ENCODE measurements around the gene NCOA1. TPM values are rescaled to one million over a fixed set of nuclear protein-coding genes. Genes with fewer than 3 reads are reported as not detected.
A peak's percentile ranks its signal among the peaks of the same experiment; 100 is the strongest.

NCOA1 gene
- total RNA-seq, 2 experiments from 2014 or later, result 35.5 to 40.6 TPM

- no peak overlapping the region for H3K4me3 Mint-ChIP-seq
- intact Hi-C loops (cut with DNase I, micrococcal nuclease), result no loop called here
- no peaks in the 10 kb centered on the region for H3K27me3 Mint-ChIP-seq
- no peak for TF ChIP-seq CTCF (IDR thresholded peaks at IDR 0.05)
- Histone ChIP-seq H3K9me3 (ENCODE audit: control insufficient read depth in 1 of 2, insufficient read depth in 1 of 2, low read length in 2 of 2) (no peaks in the 10 kb centered on the region), H3K27ac (ENCODE audit: low read depth in 1 of 2, low read length in 2 of 2) (no peak overlapping the region), H3K36me3 (ENCODE audit: insufficient read depth, low read length) (peaks cover 17% of the 10 kb centered on the region), H3K4me1 (ENCODE audit: insufficient read depth, low read length) (no peaks in the 10 kb centered on the region), H3K27me3 (ENCODE audit: control insufficient read depth in 1 of 2, insufficient read depth in 2 of 2, low read length in 2 of 2) (no peaks in the 10 kb centered on the region), H3K4me3 (ENCODE audit: low read length) (no peak overlapping the region)
- peaks cover 56% of the 10 kb centered on the region for H3K36me3 Mint-ChIP-seq (ENCODE audit: low read depth)
- peaks cover 27% of the 10 kb centered on the region for H3K4me1 Mint-ChIP-seq (ENCODE audit: low read depth)
- DNase-seq (no peak), ATAC-seq (ENCODE audit: poor library complexity) (no peak)
- H3K9me3 Mint-ChIP-seq, result no peaks in the 10 kb centered on the region
- ChIA-PET POLR2A (no interaction called here), CTCF (interaction anchor here (1.2 kb wide), 1 partner anchor 9 kb away, joined by 3 read pairs; no protein-coding TSS in a partner anchor)
- no peak overlapping the region for H3K27ac Mint-ChIP-seq
These were observed 249.1 kb downstream of the NCOA1 start for GRCh38 chr2:24740142-24740541.

GRCh38 chr2:24742730-24743129, 251.7 kb downstream of the NCOA1 start:
- no peak overlapping the region for H3K27ac Mint-ChIP-seq

GRCh38 chr2:24743924-24744323, 252.9 kb downstream of the NCOA1 start:
- Histone ChIP-seq H3K4me1 (ENCODE audit: insufficient read depth, low read length) (no peaks in the 10 kb centered on the region), H3K27ac (ENCODE audit: low read depth in 1 of 2, low read length in 2 of 2) (no peak overlapping the region), H3K27me3 (ENCODE audit: control insufficient read depth in 1 of 2, insufficient read depth in 2 of 2, low read length in 2 of 2) (no peaks in the 10 kb centered on the region), H3K9me3 (ENCODE audit: control insufficient read depth in 1 of 2, insufficient read depth in 1 of 2, low read length in 2 of 2) (no peaks in the 10 kb centered on the region), H3K36me3 (ENCODE audit: insufficient read depth, low read length) (peaks cover 37% of the 10 kb centered on the region), H3K4me3 (ENCODE audit: low read length) (no peak overlapping the region)
- Mint-ChIP-seq H3K27me3 (no peaks in the 10 kb centered on the region), H3K4me1 (ENCODE audit: low read depth) (peaks cover 30% of the 10 kb centered on the region), H3K27ac (no peak overlapping the region), H3K4me3 (no peak overlapping the region), H3K9me3 (no peaks in the 10 kb centered on the region), H3K36me3 (ENCODE audit: low read depth) (peaks cover 72% of the 10 kb centered on the region)
- CTCF ChIA-PET, result no interaction called here
- TF ChIP-seq CTCF (IDR thresholded peaks at IDR 0.05), result no peak
- DNase-seq (peak in 2 of 14 experiments; percentile 6 to 39), ATAC-seq (ENCODE audit: poor library complexity) (no peak)
- POLR2A ChIA-PET, result no interaction called here
- intact Hi-C loops (cut with DNase I, micrococcal nuclease), result no loop called here

More at GRCh38 chr2:24742730-24743129, 251.7 kb downstream of the NCOA1 start:
- intact Hi-C loops (cut with DNase I, micrococcal nuclease), result no loop called here
- H3K27me3 ChIP-seq (ENCODE audit: control insufficient read depth in 1 of 2, insufficient read depth in 2 of 2, low read length in 2 of 2), result no peaks in the 10 kb centered on the region
- DNase-seq, result no peak
- H3K4me3 ChIP-seq (ENCODE audit: low read length), result no peak overlapping the region
- H3K36me3 ChIP-seq (ENCODE audit: insufficient read depth, low read length), result peaks cover 37% of the 10 kb centered on the region
- no peaks in the 10 kb centered on the region for H3K9me3 ChIP-seq (ENCODE audit: control insufficient read depth in 1 of 2, insufficient read depth in 1 of 2, low read length in 2 of 2)
- no peak overlapping the region for H3K27ac ChIP-seq (ENCODE audit: low read depth in 1 of 2, low read length in 2 of 2)
- TF ChIP-seq CTCF (IDR thresholded peaks at IDR 0.05), result no peak
- Mint-ChIP-seq H3K36me3 (ENCODE audit: low read depth) (peaks cover 71% of the 10 kb centered on the region), H3K27me3 (no peaks in the 10 kb centered on the region), H3K4me1 (ENCODE audit: low read depth) (peaks cover 30% of the 10 kb centered on the region), H3K4me3 (no peak overlapping the region), H3K9me3 (no peaks in the 10 kb centered on the region)
- CTCF ChIA-PET, result no interaction called here
- H3K4me1 ChIP-seq (ENCODE audit: insufficient read depth, low read length), result no peaks in the 10 kb centered on the region
- POLR2A ChIA-PET, result no interaction called here
- ATAC-seq (ENCODE audit: poor library complexity), result no peak

All from CD4-positive, alpha-beta T cell (primary cell).